ENCODE measurements around the gene WDPCP.

The WDPCP gene

DNA sequence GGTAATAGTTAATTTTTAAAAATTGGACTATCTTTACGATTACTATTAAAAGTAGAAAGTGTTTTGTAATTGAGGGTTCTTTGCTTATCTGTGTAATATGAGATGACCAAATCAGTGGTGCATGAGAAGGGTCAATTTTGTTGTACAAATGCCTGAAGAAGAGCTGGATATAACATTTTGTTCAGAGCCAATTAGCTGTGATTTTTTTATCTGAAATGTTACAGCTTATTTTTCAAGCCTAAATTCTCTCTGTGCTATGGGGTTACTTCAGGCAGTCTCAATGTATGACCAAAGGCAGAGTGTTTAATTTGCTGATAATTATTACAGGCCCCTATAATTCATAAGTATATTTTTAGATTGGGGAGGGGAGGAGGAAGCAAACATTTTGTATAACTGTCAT is 495.9 kb downstream of the WDPCP start (continued):
- TF ChIP-seq, protein P1, sequence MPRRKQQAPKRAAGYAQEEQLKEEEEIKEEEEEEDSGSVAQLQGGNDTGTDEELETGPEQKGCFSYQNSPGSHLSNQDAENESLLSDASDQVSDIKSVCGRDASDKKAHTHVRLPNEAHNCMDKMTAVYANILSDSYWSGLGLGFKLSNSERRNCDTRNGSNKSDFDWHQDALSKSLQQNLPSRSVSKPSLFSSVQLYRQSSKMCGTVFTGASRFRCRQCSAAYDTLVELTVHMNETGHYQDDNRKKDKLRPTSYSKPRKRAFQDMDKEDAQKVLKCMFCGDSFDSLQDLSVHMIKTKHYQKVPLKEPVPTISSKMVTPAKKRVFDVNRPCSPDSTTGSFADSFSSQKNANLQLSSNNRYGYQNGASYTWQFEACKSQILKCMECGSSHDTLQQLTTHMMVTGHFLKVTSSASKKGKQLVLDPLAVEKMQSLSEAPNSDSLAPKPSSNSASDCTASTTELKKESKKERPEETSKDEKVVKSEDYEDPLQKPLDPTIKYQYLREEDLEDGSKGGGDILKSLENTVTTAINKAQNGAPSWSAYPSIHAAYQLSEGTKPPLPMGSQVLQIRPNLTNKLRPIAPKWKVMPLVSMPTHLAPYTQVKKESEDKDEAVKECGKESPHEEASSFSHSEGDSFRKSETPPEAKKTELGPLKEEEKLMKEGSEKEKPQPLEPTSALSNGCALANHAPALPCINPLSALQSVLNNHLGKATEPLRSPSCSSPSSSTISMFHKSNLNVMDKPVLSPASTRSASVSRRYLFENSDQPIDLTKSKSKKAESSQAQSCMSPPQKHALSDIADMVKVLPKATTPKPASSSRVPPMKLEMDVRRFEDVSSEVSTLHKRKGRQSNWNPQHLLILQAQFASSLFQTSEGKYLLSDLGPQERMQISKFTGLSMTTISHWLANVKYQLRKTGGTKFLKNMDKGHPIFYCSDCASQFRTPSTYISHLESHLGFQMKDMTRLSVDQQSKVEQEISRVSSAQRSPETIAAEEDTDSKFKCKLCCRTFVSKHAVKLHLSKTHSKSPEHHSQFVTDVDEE (CRISPR knock-in tag; IDR thresholded peaks at IDR 0.05): no peak
- TF ChIP-seq CSDC2 (CRISPR knock-in tag; IDR thresholded peaks at IDR 0.05): no peak
- TF ChIP-seq SNAI2 (CRISPR knock-in tag; IDR thresholded peaks at IDR 0.05): no peak

DNA sequence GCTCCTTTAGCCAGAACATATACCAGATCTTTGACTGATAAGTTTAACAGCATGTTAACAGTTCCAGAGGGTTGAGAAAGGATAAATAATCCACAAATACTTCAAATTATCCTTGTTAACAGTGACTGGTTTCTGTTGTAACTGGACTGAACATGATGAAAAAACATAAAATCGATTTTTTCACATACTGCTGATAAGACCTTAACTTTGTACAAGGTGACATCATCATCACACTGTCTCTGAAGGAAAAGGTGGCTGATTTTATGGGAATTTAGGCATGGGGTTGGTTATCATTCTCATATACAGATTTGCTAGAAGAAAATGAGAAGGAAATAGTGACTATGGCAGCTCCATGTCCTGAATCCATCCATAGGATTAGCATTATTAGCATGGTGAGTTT is 501.6 kb downstream of the WDPCP start:
- no peak for ATAC-seq
- no peak for TF ChIP-seq RARB (CRISPR knock-in tag; IDR thresholded peaks at IDR 0.05)

DNA sequence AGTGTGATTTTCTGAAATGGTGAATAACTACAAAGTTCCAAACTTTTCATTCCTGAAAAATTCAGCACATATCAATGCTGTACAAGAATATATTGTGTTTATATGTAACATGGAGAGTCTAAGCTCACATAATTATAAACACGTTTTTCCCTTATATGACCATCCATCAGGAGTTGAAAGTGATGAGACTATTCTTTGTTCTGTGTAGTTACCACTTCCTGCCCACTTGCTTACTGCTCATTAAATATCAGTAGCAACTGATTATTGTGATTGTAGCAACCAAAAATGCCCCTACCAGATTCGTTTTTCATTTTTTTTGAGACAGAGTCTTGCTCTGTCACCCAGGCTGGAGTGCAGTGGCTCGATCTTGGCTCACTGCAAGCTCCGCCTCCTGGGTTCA is 506.9 kb downstream of the WDPCP start:
- TF ChIP-seq SNAI2 (CRISPR knock-in tag; IDR thresholded peaks at IDR 0.05) (no peak), PPARA (CRISPR knock-in tag; IDR thresholded peaks at IDR 0.05; ENCODE audit: borderline replicate concordance) (no peak), ZNF70 (CRISPR knock-in tag; IDR thresholded peaks at IDR 0.05) (no peak), GLIS3 (CRISPR knock-in tag; IDR thresholded peaks at IDR 0.05) (no peak), ZC3H10 (CRISPR knock-in tag; IDR thresholded peaks at IDR 0.05) (no peak), ZFP3 (CRISPR knock-in tag; IDR thresholded peaks at IDR 0.05) (no peak), BACH2 (CRISPR knock-in tag; IDR thresholded peaks at IDR 0.05; ENCODE audit: borderline replicate concordance) (no peak), OSR1 (CRISPR knock-in tag; IDR thresholded peaks at IDR 0.05) (no peak), TCF4 (CRISPR knock-in tag; IDR thresholded peaks at IDR 0.05; ENCODE audit: borderline replicate concordance) (no peak), ZNF565 (CRISPR knock-in tag; conservative IDR thresholded peaks at IDR 0.05; ENCODE audit: low read depth) (no peak), TOX (CRISPR knock-in tag; IDR thresholded peaks at IDR 0.05; ENCODE audit: borderline replicate concordance) (no peak), ZNF8 (CRISPR knock-in tag; IDR thresholded peaks at IDR 0.05) (no peak), ESRRG (CRISPR knock-in tag; IDR thresholded peaks at IDR 0.05) (no peak)
- TF ChIP-seq, protein P2, sequence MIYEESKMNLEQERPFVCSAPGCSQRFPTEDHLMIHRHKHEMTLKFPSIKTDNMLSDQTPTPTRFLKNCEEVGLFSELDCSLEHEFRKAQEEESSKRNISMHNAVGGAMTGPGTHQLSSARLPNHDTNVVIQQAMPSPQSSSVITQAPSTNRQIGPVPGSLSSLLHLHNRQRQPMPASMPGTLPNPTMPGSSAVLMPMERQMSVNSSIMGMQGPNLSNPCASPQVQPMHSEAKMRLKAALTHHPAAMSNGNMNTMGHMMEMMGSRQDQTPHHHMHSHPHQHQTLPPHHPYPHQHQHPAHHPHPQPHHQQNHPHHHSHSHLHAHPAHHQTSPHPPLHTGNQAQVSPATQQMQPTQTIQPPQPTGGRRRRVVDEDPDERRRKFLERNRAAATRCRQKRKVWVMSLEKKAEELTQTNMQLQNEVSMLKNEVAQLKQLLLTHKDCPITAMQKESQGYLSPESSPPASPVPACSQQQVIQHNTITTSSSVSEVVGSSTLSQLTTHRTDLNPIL (CRISPR knock-in tag; IDR thresholded peaks at IDR 0.05; ENCODE audit: low read depth): no peak
- TF ChIP-seq, protein P3, sequence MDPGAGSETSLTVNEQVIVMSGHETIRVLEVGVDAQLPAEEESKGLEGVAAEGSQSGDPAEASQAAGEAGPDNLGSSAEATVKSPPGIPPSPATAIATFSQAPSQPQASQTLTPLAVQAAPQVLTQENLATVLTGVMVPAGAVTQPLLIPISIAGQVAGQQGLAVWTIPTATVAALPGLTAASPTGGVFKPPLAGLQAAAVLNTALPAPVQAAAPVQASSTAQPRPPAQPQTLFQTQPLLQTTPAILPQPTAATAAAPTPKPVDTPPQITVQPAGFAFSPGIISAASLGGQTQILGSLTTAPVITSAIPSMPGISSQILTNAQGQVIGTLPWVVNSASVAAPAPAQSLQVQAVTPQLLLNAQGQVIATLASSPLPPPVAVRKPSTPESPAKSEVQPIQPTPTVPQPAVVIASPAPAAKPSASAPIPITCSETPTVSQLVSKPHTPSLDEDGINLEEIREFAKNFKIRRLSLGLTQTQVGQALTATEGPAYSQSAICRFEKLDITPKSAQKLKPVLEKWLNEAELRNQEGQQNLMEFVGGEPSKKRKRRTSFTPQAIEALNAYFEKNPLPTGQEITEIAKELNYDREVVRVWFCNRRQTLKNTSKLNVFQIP (CRISPR knock-in tag; IDR thresholded peaks at IDR 0.05; ENCODE audit: borderline replicate concordance, low read depth): no peak
- TF ChIP-seq, protein P4, sequence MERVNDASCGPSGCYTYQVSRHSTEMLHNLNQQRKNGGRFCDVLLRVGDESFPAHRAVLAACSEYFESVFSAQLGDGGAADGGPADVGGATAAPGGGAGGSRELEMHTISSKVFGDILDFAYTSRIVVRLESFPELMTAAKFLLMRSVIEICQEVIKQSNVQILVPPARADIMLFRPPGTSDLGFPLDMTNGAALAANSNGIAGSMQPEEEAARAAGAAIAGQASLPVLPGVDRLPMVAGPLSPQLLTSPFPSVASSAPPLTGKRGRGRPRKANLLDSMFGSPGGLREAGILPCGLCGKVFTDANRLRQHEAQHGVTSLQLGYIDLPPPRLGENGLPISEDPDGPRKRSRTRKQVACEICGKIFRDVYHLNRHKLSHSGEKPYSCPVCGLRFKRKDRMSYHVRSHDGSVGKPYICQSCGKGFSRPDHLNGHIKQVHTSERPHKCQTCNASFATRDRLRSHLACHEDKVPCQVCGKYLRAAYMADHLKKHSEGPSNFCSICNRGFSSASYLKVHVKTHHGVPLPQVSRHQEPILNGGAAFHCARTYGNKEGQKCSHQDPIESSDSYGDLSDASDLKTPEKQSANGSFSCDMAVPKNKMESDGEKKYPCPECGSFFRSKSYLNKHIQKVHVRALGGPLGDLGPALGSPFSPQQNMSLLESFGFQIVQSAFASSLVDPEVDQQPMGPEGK (CRISPR knock-in tag; IDR thresholded peaks at IDR 0.05; ENCODE audit: borderline replicate concordance): no peak
- TF ChIP-seq, protein P5, sequence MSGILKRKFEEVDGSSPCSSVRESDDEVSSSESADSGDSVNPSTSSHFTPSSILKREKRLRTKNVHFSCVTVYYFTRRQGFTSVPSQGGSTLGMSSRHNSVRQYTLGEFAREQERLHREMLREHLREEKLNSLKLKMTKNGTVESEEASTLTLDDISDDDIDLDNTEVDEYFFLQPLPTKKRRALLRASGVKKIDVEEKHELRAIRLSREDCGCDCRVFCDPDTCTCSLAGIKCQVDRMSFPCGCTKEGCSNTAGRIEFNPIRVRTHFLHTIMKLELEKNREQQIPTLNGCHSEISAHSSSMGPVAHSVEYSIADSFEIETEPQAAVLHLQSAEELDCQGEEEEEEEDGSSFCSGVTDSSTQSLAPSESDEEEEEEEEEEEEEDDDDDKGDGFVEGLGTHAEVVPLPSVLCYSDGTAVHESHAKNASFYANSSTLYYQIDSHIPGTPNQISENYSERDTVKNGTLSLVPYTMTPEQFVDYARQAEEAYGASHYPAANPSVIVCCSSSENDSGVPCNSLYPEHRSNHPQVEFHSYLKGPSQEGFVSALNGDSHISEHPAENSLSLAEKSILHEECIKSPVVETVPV (CRISPR knock-in tag; IDR thresholded peaks at IDR 0.05): no peak
- no peak for ATAC-seq
